Measurements from ENCODE around the gene GFPT2. TPM values are rescaled to one million over a fixed set of nuclear protein-coding genes. Genes with fewer than 3 reads are reported as not detected.
A peak's percentile ranks its signal among the peaks of the same experiment; 100 is the strongest.

GFPT2 gene
- total RNA-seq, 1 donor from 2014 or later = 70.7 TPM

GRCh38 chr5:180289966-180290365 lies 63.2 kb downstream of the GFPT2 start:
- H3K4me3 Mint-ChIP-seq (ENCODE audit: unreplicated experiment) = no peak overlapping the region
- no peaks in the 10 kb centered on the region for H3K27me3 Mint-ChIP-seq (ENCODE audit: unreplicated experiment)
- no peak for TF ChIP-seq CTCF (IDR thresholded peaks at IDR 0.05)
- peaks cover 28% of the 10 kb centered on the region for H3K4me1 Mint-ChIP-seq (ENCODE audit: unreplicated experiment)
- H3K27ac Mint-ChIP-seq (ENCODE audit: unreplicated experiment) = no peak overlapping the region
- H3K9me3 Mint-ChIP-seq (ENCODE audit: unreplicated experiment) = no peaks in the 10 kb centered on the region
- peak; percentile 65 for DNase-seq (ENCODE audit: extremely low spot score, unreplicated experiment)
- peaks cover 4% of the 10 kb centered on the region for H3K36me3 Mint-ChIP-seq (ENCODE audit: unreplicated experiment)

- no peaks in the 10 kb centered on the region for H3K9me3 Mint-ChIP-seq (ENCODE audit: unreplicated experiment)
- H3K27ac Mint-ChIP-seq (ENCODE audit: unreplicated experiment) = no peak overlapping the region
- TF ChIP-seq CTCF (IDR thresholded peaks at IDR 0.05) = no peak
- no peaks in the 10 kb centered on the region for H3K27me3 Mint-ChIP-seq (ENCODE audit: unreplicated experiment)
- peaks cover 28% of the 10 kb centered on the region for H3K4me1 Mint-ChIP-seq (ENCODE audit: unreplicated experiment)
- no peak overlapping the region for H3K4me3 Mint-ChIP-seq (ENCODE audit: unreplicated experiment)
- peaks cover 4% of the 10 kb centered on the region for H3K36me3 Mint-ChIP-seq (ENCODE audit: unreplicated experiment)
- DNase-seq (ENCODE audit: extremely low spot score, unreplicated experiment) = peak; percentile 21
Measured at GRCh38 chr5:180289433-180289832, 63.7 kb downstream of the GFPT2 start.

GRCh38 chr5:180287868-180288267 lies 65.3 kb downstream of the GFPT2 start:
- H3K27me3 Mint-ChIP-seq (ENCODE audit: unreplicated experiment) = no peaks in the 10 kb centered on the region
- no peak overlapping the region for H3K27ac Mint-ChIP-seq (ENCODE audit: unreplicated experiment)
- no peak overlapping the region for H3K4me3 Mint-ChIP-seq (ENCODE audit: unreplicated experiment)
- no peak for TF ChIP-seq CTCF (IDR thresholded peaks at IDR 0.05)
- H3K9me3 Mint-ChIP-seq (ENCODE audit: unreplicated experiment) = no peaks in the 10 kb centered on the region
- peaks cover 8% of the 10 kb centered on the region for H3K36me3 Mint-ChIP-seq (ENCODE audit: unreplicated experiment)
- H3K4me1 Mint-ChIP-seq (ENCODE audit: unreplicated experiment) = peaks cover 24% of the 10 kb centered on the region
- DNase-seq (ENCODE audit: extremely low spot score, unreplicated experiment) = peak; percentile 34

GRCh38 chr5:180287404-180287803 lies 65.7 kb downstream of the GFPT2 start:
- Mint-ChIP-seq H3K4me3 (ENCODE audit: unreplicated experiment) (no peak overlapping the region), H3K9me3 (ENCODE audit: unreplicated experiment) (no peaks in the 10 kb centered on the region), H3K4me1 (ENCODE audit: unreplicated experiment) (peaks cover 21% of the 10 kb centered on the region), H3K36me3 (ENCODE audit: unreplicated experiment) (peaks cover 11% of the 10 kb centered on the region), H3K27me3 (ENCODE audit: unreplicated experiment) (no peaks in the 10 kb centered on the region), H3K27ac (ENCODE audit: unreplicated experiment) (no peak overlapping the region)
- no peak for TF ChIP-seq CTCF (IDR thresholded peaks at IDR 0.05)
- DNase-seq (ENCODE audit: extremely low spot score, unreplicated experiment) = peak; percentile 13

GRCh38 chr5:180284149-180284548 lies 69.0 kb downstream of the GFPT2 start:
- no peak for TF ChIP-seq CTCF (IDR thresholded peaks at IDR 0.05)
- Mint-ChIP-seq H3K36me3 (ENCODE audit: unreplicated experiment) (peaks cover 22% of the 10 kb centered on the region), H3K27me3 (ENCODE audit: unreplicated experiment) (no peaks in the 10 kb centered on the region), H3K27ac (ENCODE audit: unreplicated experiment) (no peak overlapping the region), H3K4me1 (ENCODE audit: unreplicated experiment) (peaks cover 6% of the 10 kb centered on the region), H3K4me3 (ENCODE audit: unreplicated experiment) (no peak overlapping the region), H3K9me3 (ENCODE audit: unreplicated experiment) (peaks cover 6% of the 10 kb centered on the region)
- DNase-seq (ENCODE audit: extremely low spot score, unreplicated experiment) = no peak

All from osteocyte (in vitro differentiated cells).